HG03432 (cell line): Measurements from ENCODE around the gene SPATA16.
"Not testable (repeated sequence)": the region's sequence is repeated elsewhere in the genome, so short reads cannot be mapped to it uniquely, and the experiment has no call there.

ENCODE experiments used
- ATAC-seq: cut with Tn5 transposase; IDR thresholded peaks from one replicate; pipeline ENCODE4 v1.9.1; 2021; ENCODE audit warnings: mild to moderate bottlenecking, moderate library complexity; ENCODE audit not compliant: unreplicated experiment

Gene SPATA16

DNA sequence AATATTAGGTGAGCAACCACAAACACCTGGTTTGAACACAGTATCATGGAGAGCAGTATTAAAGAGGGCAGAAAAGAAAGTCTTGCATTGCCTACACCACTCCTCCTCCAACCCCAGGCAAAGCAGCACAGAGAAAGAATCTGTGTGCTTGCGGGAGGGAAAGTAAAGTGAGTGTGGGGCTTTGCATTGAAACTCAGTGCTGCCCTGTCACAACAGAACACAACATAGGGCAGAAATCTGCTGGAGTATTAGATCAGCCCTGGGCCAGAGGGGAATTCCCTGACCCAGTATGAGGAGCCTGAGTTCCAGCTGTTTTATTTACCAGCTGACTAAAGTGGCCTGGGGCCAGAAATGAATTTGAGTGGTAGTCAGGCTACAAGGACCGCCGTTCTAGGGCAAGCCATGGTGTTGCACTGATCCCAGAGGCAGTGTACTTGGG, 75.5 kb downstream of the SPATA16 start:
- peak; percentile 56 for ATAC-seq

DNA sequence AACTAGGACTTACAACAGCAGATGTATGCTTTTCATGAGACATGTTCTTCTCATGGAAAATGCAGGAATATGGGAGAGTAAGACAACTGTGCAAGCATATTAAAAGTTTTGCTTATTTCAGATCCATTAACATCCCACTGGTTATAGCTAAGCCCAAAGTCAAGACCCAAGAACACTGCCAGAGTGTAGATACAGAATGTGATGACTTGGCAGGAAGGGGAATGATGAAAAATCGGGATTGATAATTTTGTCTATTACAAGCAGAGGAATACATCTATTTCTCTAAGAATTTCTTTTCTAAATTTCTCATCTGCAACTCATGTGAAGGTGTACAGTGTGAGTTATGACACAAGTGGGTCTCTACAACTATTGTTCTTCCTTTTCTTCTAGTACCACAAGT, 76.4 kb downstream of the SPATA16 start:
- no peak for ATAC-seq

DNA sequence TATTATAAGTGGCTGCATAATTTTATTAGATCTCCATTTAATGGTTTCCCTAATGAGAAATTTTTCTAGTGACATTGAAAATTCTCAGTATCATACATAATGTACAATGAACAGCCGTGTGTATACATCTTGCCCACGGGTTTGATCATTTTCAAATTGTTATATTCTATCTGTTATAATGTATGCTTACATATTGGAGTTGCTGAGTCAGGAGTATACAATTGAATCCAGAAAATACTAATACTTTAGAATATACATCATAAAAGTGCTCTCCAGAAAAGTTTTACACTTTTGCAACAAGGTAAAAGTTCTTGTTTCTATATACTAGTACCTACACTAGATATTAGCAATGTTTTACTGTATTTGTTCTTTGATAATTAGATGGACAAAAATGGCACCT, 82.8 kb downstream of the SPATA16 start:
- ATAC-seq: no peak

DNA sequence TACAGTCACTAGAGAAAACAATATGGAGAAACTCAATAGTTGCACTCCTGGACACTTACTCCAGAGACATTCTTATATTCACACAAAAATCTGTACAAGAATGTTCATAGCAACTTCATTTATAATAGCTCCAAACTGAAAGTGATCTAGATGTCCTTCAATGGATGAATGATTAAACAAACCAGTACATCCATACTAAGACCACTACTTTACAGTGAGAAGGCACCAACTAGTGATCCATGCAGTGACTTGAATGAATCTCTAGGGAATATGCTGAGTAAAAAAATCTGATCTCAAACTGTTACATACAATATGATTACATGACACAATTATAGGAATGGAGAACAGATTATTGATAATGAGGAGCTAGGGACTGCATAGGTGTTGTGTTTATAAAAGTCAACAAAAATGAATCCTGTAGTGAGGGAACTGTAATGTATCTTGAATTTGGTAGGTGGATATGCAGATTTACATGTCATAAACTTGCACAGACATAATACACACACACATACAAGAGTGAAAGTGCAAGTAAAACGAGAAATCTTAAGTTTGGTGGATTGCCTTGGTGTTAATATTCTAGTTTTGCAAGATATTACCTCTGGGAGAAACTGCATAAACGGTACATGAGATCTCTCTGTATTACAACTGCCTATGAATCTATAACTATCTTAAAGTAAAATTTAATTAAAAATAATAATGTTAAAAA, 85.7 kb downstream of the SPATA16 start:
- ATAC-seq: peak; percentile 49

DNA sequence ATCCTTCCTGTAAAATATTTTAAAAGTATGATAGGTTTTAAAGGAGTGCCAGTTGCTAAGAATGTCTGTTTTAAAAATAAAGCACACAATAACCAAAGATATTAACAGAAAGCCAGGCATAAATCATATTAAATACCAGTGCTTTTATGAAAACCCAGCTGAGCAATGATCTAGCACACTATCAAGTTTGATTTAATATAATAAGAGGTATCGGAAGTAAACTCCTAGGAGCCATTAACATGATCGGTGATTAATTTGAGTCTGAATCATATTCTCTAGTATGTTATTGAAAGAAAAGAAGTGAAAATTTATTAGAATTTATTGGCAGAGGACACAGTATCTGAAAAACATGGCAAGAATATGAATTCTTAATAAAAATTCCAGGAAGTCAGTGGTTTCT, 91.7 kb downstream of the SPATA16 start:
- ATAC-seq: no peak

DNA sequence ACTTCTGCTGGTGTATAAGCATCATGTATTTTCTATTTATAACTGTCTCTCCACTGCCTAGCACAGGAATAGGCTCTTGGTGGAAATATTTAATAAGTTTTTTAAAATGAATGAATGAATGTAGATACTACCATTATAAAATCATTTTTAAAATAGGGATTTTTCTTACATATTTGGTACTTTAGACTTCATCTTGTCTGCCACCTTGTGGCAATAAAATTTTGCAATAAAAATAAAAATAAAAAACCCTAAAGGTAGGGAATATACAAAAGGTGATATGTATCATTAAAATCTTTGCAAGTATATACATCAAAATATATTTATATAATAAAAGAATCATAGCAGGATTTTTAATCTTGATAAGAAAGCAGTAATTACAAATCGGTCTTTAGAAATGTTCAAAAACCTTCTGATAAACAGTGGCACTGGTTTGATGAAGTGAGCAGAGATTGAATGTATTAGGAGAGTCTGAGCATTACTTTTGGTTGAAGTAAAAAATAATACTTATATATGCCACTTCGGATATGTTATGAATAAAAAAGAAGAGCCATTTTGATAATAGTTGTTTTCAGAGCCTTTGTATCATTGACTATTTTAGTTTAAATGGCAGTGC, 95.2 kb downstream of the SPATA16 start:
- ATAC-seq: no peak

DNA sequence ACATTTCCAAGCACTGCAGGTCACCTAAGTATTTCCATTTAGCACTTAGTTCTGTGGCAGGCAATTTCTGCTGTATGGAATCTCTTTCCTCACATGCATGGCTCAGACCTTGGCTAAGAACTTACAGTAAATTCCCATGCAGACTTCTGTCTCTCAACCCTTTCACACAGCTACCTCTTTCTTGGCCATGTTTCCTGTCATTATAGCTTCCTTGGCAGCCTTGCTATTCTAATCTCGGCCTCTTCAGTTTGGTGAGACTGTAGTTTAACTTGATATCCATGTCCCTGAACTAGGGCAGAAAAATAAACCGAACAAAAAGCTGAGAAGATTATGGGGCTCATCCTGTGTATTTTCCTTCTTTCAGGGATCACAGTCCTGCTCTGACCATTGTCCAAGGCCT, 96.0 kb downstream of the SPATA16 start:
- ATAC-seq: no peak

DNA sequence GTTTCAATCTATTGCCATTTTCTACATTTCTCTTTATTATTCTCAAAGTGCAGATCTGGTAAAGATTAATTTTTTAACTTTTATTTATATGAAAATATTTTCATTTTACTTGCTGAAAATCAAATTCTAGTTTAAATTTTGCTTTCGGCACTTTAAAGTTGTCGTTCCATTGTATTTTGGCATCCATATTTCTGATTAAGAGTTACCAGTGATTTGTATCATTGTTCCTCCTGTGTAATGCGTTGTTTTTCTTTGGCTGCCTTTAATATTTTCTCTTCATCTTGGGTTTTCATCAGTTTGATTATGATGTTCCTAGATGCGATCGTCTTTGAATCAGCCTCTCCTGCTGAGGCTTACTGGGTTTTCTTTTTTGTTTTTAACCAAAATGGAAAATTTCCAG, 97.3 kb downstream of the SPATA16 start:
- no peak for ATAC-seq

DNA sequence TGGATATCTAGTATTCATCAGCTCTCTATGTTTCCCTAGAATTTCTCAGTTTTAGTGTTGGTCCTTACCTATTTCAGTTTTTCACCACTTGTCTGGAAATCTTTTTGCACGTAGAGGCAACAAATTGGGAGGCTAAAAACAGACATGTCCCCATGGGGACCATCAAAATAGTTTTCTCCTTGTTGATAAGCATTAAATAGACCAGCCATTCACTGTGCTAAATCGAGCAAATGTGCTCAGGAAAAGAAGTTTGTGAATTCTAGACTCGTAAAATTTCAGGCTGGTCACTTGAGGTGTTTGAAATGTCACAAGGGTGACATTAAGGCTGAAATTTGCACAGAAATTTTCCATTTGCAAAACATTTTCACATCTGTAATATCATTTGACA, 102.6 kb downstream of the SPATA16 start:
- ATAC-seq: no peak

DNA sequence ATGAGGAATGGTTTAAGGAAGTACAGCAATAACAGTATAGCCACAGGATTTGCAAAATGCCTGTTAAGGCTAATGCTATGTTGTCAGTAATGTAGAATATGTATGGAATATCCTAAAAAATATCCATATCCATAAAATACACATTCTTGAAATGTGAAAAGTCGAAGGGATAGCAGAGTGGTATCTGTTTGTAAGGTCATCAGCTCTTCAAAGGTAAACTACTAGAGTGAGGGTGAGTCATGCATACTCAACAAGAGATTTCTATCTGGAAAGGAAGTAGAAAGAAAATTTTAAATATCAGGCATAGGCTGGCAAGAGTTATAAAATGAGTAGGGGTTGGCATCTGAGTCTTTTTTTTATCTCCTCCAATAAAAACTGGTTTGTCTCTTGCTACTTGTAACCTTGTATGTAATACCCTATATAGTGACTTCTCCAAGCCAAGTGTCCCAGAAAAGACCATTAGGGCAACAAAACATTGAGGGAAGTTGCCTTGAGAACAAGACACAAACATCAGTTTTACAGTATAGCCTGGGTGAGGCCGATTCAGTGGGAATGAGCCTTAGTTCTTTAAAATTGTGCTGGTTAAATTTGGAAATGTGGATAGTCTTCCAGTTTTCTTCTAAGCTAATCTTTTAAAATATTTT, 103.1 kb downstream of the SPATA16 start:
- no peak for ATAC-seq

DNA sequence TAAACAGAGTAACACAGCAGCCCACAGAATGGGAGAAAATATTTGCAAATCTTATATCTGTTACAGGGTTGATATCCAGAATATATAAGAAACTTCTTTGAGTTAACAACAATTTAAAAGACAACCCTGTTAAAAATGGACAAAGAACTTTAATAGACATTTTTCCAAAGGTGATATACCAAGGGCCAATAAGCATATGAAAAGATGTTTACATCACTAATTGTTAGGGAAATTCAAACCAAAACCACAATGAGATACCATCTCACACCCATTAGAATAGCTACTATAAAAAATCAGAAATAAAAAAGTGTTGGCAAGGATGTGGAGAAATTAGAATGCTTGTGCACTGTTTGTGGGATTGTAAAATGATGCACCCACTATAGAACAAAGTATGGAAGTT, 110.8 kb downstream of the SPATA16 start:
- ATAC-seq: no peak

DNA sequence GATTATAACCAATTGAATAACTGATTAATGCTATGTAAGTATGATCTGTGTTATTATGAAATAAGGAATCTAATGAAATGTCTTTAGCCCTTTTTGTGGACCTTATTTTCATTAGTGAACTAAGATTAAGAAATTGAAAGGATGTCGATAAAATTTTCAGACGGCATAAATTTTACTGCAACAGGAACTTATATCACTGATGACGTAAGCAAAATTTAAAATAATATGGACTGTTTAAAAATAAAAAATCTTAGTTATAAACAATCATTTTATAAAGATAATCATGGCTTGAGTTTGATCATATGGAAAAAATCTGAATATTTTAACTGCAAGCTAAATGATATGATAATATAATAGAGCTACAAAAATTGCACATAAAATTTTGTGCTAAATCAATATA, 112.7 kb downstream of the SPATA16 start:
- no peak for ATAC-seq

DNA sequence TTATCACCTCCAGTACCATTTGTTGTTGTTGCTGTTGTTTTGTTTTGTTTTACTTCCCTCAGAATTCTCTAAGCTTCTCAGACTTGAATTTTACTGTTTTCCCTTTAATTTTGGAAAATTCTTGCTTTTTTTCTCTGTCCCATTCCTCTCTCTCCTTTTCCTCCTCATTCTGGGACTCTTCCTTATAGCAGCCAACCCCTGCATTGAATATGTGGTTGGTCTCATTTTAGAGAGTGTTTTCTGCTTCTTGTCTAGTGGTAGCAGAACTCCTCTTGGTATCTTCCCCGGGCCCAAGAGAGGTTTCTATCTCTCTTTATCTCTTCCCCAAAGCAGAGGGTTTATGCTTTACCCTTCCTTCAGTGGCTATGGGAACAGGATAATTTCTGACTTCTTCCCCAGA, 113.6 kb downstream of the SPATA16 start:
- ATAC-seq: no peak

DNA sequence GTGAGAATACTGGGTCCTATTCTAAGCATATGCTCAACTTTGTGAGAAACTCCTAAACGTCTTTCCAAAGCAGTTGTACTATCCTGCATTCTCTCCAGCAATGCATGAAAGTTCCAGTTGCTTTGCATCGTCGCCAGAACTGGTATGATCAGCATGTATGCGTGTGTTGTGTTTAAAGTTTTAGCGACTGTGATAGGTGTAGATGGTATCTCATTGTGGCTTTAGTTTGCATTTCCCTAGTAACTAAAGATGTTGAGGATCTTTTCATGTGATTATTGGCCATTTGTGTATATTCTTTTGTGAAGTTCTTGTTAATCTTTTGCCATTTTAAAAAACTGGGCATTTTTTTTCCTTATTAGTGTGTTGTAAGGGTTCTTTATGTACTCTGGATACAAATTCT, 115.1 kb downstream of the SPATA16 start:
- no peak for ATAC-seq

DNA sequence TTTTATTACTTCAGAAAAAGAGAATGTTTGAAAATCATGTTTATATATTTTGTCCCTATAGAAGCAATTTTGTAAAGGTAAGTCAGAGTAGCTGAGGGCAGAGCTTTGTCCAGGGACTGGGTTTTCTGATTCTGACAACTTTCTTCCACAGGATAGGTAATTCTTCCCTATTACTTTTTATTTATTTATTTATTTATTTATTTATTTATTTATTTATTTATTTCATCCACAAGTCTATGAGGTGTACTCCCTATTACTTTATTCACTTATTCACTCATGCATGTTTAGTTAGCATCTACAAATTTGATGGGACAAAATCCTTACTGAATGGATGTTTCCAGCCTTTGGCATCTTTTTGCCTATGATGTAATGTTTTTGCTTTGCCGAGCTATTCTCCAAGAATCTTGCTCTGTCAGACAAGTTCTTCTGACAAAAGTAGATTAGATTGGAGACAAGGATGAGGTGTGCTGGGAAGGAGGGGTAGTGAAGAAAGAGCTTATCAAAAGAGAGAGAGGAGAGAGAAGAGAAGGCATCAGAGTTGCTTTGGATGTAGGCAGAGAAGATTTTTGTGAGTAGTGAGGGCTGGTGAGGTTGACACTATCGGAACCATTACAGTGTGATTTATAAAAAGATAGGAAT, 119.4 kb downstream of the SPATA16 start:
- ATAC-seq: no peak

DNA sequence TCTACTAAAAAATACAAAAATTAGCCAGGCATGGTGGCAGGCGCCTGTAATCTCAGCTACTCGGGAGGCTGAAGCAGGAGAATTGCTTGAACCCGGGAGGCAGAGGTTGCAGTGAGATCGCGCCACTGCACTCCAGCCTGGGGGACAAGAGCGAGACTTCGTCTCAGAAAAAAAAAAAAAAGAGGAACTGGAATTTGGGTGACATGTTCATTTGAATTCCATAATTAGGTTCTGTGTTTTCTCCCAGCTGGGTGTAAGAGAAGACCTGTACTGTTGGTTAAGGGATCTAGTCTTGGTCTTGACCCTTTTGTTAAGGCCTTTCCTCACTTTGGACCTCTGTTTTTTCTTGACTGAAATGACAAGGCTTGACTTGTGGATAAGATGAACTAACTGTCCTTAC, 120.9 kb downstream of the SPATA16 start:
- not testable (repeated sequence) for ATAC-seq

DNA sequence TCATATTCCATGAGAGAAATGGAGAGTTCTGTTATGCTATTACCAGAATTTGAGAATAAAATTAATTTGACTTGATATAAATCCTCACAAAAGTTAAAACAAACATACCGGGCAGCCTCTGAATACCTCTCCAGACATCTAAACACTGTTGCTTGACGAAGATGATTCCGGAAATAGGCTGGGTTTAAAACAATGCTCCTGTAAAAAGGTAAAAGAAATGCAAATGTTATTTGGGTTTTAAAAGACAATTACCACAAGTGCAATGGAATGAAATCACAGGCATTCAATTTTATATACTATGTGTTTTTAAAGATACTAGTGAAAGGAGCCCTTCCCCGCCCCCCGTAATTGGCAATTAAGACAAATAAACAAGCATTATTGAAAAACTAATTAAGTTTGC, 121.7 kb downstream of the SPATA16 start:
- no peak for ATAC-seq

DNA sequence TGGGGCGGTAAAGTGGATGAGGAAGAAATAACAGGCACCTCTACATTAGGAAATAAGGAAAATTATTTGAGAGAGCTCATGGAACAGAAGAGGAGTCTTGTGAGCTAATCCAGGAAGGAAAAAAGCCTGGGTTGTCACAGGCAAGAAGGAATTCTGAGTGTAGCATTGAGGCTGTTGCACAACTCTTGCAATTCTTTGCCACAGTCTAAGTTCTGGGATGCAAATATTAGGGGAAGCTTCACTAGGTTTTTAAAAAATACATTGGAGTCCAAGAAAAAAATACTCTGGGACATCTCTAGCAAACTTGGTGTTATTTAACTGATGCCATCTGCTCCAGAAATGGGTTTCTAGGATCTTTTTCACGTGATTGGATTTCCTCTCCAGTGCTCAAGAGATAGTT, 122.3 kb downstream of the SPATA16 start:
- no peak for ATAC-seq

DNA sequence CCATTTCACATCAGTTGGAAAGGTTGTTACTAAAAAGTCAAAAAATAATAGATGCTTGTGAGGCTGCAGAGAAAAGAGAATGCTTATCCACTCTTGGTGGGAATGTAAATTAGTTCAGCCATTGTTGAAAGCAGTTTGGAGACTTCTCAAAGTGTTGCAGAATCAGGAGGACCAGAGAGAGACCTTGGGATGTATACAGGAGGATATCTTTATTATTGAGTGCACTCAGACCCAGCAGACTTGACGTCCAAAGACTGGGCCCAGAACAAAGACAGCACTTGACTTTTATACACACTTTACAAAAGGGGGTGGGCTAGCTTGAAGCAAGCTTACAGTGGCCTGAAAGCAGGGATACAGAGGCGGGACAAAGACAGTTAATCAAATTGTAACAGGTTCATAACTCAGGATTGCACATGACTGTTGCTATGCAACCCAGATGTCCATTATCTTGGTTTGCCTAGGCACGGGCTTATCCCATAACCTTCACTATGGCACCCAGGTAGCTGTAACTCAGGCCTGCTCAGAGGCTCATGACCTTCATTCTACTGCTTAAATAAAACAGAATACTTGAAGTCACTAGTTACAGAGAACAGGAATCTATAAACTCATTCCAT, 127.7 kb downstream of the SPATA16 start:
- ATAC-seq: no peak

DNA sequence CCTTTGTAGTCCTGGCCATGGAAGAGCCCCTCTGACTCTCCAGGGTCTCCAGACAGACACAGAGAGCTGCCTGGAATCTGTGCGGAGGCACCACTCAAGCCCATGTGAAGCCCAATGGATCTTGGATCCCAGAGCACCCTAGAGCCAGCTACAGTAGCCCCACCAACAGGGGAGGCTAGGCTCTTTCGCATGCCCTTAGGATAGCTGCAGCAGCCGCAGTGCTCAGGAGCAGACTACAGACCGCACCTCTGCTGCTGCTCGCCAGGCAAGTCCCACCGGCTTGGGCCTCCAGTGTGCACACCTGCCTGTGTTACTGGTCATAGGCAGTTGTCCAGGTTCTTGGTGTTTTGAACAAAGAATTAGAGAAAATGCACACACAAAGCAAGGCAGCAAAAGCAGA, 131.6 kb downstream of the SPATA16 start:
- no peak for ATAC-seq

DNA sequence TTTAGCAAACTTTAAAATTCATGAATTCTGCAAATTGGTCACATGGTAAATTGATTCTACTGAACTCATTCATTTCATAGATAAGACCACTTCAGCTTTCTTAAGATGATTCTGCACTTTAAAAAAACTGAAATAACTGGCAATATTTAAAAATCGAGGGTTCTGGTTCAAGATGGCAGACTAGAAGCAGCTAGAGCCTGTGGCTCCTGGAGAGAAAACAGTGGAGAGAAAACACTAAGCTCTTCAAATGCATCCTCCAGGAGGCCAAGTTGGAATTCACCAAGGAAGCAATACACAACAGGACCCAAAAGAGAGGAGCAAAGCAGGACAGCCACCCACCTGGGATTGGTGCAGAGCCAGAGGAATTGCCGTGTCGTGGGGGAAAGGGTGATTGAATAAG, 132.1 kb downstream of the SPATA16 start:
- ATAC-seq: no peak
